NCI-H82 (cell line): ENCODE measurements around the gene SCAMP1.

ENCODE experiments used
- DNase-seq: peaks from one replicate; lab custom pipeline; 2025; lab: John Stamatoyannopoulos, UW

Gene SCAMP1

GRCh38 chr5:78514427-78515330 lies 154.3 kb downstream of the SCAMP1 start:
- DNase-seq = peak; percentile 7

GRCh38 chr5:78515670-78516069 lies 155.3 kb downstream of the SCAMP1 start:
- peak; percentile 74 for DNase-seq

GRCh38 chr5:78518365-78519197 lies 158.2 kb downstream of the SCAMP1 start:
- DNase-seq = no peak

- DNase-seq = no peak
Measured at GRCh38 chr5:78519198-78519941, 159.0 kb downstream of the SCAMP1 start.

- DNase-seq = peak; percentile 33
Measured at GRCh38 chr5:78521455-78521854, 161.0 kb downstream of the SCAMP1 start.

GRCh38 chr5:78522476-78523260 lies 162.3 kb downstream of the SCAMP1 start:
- DNase-seq = no peak

- DNase-seq = no peak
Measured at GRCh38 chr5:78523314-78524193, 163.1 kb downstream of the SCAMP1 start.

GRCh38 chr5:78526049-78526525 lies 165.7 kb downstream of the SCAMP1 start:
- DNase-seq = no peak

- DNase-seq = peak; percentile 7
Measured at GRCh38 chr5:78527054-78527859, 166.8 kb downstream of the SCAMP1 start.

GRCh38 chr5:78527925-78528324 lies 167.5 kb downstream of the SCAMP1 start:
- DNase-seq = no peak
